ENCODE results near the gene TK2.
"Not testable (repeated sequence)": the region's sequence is repeated elsewhere in the genome, so short reads cannot be mapped to it uniquely, and the experiment has no call there.

Gene TK2

GRCh38 chr16:66508248-66508913, 41.5 kb downstream of the TK2 start:
- DNase-seq (ENCODE audit: low read depth in 1 of 2, low spot score in 1 of 2), result no peak

GRCh38 chr16:66507731-66508239, 42.1 kb downstream of the TK2 start:
- DNase-seq (ENCODE audit: low read depth in 1 of 2, low spot score in 1 of 2), result no peak

GRCh38 chr16:66503612-66504011, 46.3 kb downstream of the TK2 start:
- no peak for DNase-seq (ENCODE audit: low read depth in 1 of 2, low spot score in 1 of 2)

- DNase-seq (ENCODE audit: low read depth in 1 of 2, low spot score in 1 of 2), result no peak
Measured at GRCh38 chr16:66503030-66503429, 46.9 kb downstream of the TK2 start.

- no peak for DNase-seq (ENCODE audit: low read depth in 1 of 2, low spot score in 1 of 2)
Measured at GRCh38 chr16:66502020-66502913, 47.7 kb downstream of the TK2 start.

GRCh38 chr16:66501563-66501962, 48.4 kb downstream of the TK2 start:
- not testable (repeated sequence) for DNase-seq (ENCODE audit: low read depth in 1 of 2, low spot score in 1 of 2)

- DNase-seq (ENCODE audit: low read depth in 1 of 2, low spot score in 1 of 2), result not testable (repeated sequence)
Measured at GRCh38 chr16:66497921-66498320, 52.0 kb downstream of the TK2 start.

GRCh38 chr16:66496226-66496625, 53.7 kb downstream of the TK2 start:
- not testable (repeated sequence) for DNase-seq (ENCODE audit: low read depth in 1 of 2, low spot score in 1 of 2)

- DNase-seq (ENCODE audit: low read depth in 1 of 2, low spot score in 1 of 2), result no peak
Measured at GRCh38 chr16:66495440-66495839, 54.5 kb downstream of the TK2 start.

GRCh38 chr16:66494916-66495315, 55.0 kb downstream of the TK2 start:
- no peak for DNase-seq (ENCODE audit: low read depth in 1 of 2, low spot score in 1 of 2)

GRCh38 chr16:66493490-66494401, 56.2 kb downstream of the TK2 start:
- DNase-seq (ENCODE audit: low read depth in 1 of 2, low spot score in 1 of 2), result no peak

- no peak for DNase-seq (ENCODE audit: low read depth in 1 of 2, low spot score in 1 of 2)
Measured at GRCh38 chr16:66491716-66492064, 58.2 kb downstream of the TK2 start.

- DNase-seq (ENCODE audit: low read depth in 1 of 2, low spot score in 1 of 2), result no peak
Measured at GRCh38 chr16:66490774-66491715, 58.9 kb downstream of the TK2 start.

- DNase-seq (ENCODE audit: low read depth in 1 of 2, low spot score in 1 of 2), result no peak
Measured at GRCh38 chr16:66489818-66490217, 60.1 kb downstream of the TK2 start.

GRCh38 chr16:66489385-66489784, 60.5 kb downstream of the TK2 start:
- no peak for DNase-seq (ENCODE audit: low read depth in 1 of 2, low spot score in 1 of 2)

GRCh38 chr16:66488505-66488904, 61.4 kb downstream of the TK2 start:
- DNase-seq (ENCODE audit: low read depth in 1 of 2, low spot score in 1 of 2), result no peak

- DNase-seq (ENCODE audit: low read depth in 1 of 2, low spot score in 1 of 2), result no peak
Measured at GRCh38 chr16:66487580-66488275, 62.2 kb downstream of the TK2 start.

GRCh38 chr16:66486773-66487579, 62.9 kb downstream of the TK2 start:
- DNase-seq (ENCODE audit: low read depth in 1 of 2, low spot score in 1 of 2), result no peak
